ENCODE data around the gene SF3B1. TPM values are rescaled to one million over a fixed set of nuclear protein-coding genes. Genes with fewer than 3 reads are reported as not detected.

The SF3B1 gene
- total RNA-seq, 1 donor from 2014 or later, result 414 TPM

GRCh38 chr2:197340591-197340990, 94.2 kb downstream of the SF3B1 start:
- H3K4me1 Mint-ChIP-seq, result peaks cover 5% of the 10 kb centered on the region

More at GRCh38 chr2:197340591-197340990, 94.2 kb downstream of the SF3B1 start:
- DNase-seq (ENCODE audit: low spot score in 2 of 2, unreplicated experiment in 2 of 2), result no peak
- H3K27me3 Mint-ChIP-seq (ENCODE audit: low read depth), result no peaks in the 10 kb centered on the region
- no peak overlapping the region for H3K27ac Mint-ChIP-seq
- no peaks in the 10 kb centered on the region for H3K9me3 Mint-ChIP-seq
- H3K36me3 Mint-ChIP-seq, result no peaks in the 10 kb centered on the region
- H3K4me3 Mint-ChIP-seq, result no peak overlapping the region
- TF ChIP-seq, protein P1, sequence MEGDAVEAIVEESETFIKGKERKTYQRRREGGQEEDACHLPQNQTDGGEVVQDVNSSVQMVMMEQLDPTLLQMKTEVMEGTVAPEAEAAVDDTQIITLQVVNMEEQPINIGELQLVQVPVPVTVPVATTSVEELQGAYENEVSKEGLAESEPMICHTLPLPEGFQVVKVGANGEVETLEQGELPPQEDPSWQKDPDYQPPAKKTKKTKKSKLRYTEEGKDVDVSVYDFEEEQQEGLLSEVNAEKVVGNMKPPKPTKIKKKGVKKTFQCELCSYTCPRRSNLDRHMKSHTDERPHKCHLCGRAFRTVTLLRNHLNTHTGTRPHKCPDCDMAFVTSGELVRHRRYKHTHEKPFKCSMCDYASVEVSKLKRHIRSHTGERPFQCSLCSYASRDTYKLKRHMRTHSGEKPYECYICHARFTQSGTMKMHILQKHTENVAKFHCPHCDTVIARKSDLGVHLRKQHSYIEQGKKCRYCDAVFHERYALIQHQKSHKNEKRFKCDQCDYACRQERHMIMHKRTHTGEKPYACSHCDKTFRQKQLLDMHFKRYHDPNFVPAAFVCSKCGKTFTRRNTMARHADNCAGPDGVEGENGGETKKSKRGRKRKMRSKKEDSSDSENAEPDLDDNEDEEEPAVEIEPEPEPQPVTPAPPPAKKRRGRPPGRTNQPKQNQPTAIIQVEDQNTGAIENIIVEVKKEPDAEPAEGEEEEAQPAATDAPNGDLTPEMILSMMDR (IDR thresholded peaks at IDR 0.05; ENCODE audit: unreplicated experiment), result no peak

Other genes with a start within 250 kb of the SF3B1 start
- gene ANKRD44, start 124.2 kb downstream of the SF3B1 start, total RNA-seq, result 7.7 to 10.8 TPM (median 10.4 TPM) in 3 replicates
- 14.6 to 15.9 TPM (median 15.3 TPM) in 3 replicates for gene COQ10B, start 18.5 kb upstream of the SF3B1 start, total RNA-seq
- gene HSPD1, start 64.8 kb upstream of the SF3B1 start, total RNA-seq, result 326 to 341 TPM (median 337 TPM) in 3 replicates
- 91.8 to 102 TPM (median 96.4 TPM) in 3 replicates for gene HSPE1, start 65.4 kb upstream of the SF3B1 start, total RNA-seq
- 22.5 to 26.0 TPM (median 26.0 TPM) in 3 replicates for gene MOB4, start 81.0 kb upstream of the SF3B1 start, total RNA-seq
- gene RFTN2, start 240.6 kb upstream of the SF3B1 start, total RNA-seq, result 7.7 to 9.9 TPM (median 9.7 TPM) in 3 replicates

Measured in mesothelial cell of epicardium (in vitro differentiated cells).